ENCODE results near the gene UBE2I. TPM values are rescaled to one million over a fixed set of nuclear protein-coding genes. Genes with fewer than 3 reads are reported as not detected.

The UBE2I gene
- total RNA-seq, 2 donors from 2014 or later, result 58.2 to 110 TPM

GRCh38 chr16:1322407-1322806 lies 13.0 kb downstream of the UBE2I start:
- H3K4me3 ChIP-seq, result no peak overlapping the region
- H3K27ac ChIP-seq, result no peak overlapping the region
- no peaks in the 10 kb centered on the region for H3K27me3 ChIP-seq (replicated peaks; ENCODE audit: insufficient read depth)
- intact Hi-C loops (cut with DNase I), result no loop called here
- WGBS, result 100% methylated on average over 8 of the region's 8 CpGs
- no peaks in the 10 kb centered on the region for H3K4me1 ChIP-seq (replicated peaks)
- H3K9me3 ChIP-seq, result no peaks in the 10 kb centered on the region
- DNase-seq (ENCODE audit: low spot score), result no peak
- peaks cover 24 to 33% of the 10 kb centered on the region in 2 donors for H3K36me3 ChIP-seq
- no peak for TF ChIP-seq POLR2AphosphoS5 (IDR thresholded peaks at IDR 0.05)
- no peak for TF ChIP-seq POLR2A (IDR thresholded peaks at IDR 0.05)
- TF ChIP-seq CTCF (IDR thresholded peaks at IDR 0.05), result no peak

- Histone ChIP-seq H3K9me3 (no peaks in the 10 kb centered on the region), H3K36me3 (peaks cover 22 to 23% of the 10 kb centered on the region in 2 donors), H3K27me3 (replicated peaks; ENCODE audit: insufficient read depth) (no peaks in the 10 kb centered on the region), H3K27ac (peak overlapping the region; percentile 33 to 67), H3K4me3 (no peak overlapping the region), H3K4me1 (replicated peaks) (no peaks in the 10 kb centered on the region)
- TF ChIP-seq CTCF (IDR thresholded peaks at IDR 0.05) (no peak), POLR2A (IDR thresholded peaks at IDR 0.05) (no peak), POLR2AphosphoS5 (IDR thresholded peaks at IDR 0.05) (peak; percentile 50)
- intact Hi-C loops (cut with DNase I), result no loop called here
- peak; percentile 35 for DNase-seq (ENCODE audit: low spot score)
- WGBS, result 64% methylated on average over 35 of the region's 35 CpGs
Observed at GRCh38 chr16:1323296-1324239, 14.1 kb downstream of the UBE2I start.

GRCh38 chr16:1324286-1324826 lies 14.9 kb downstream of the UBE2I start:
- intact Hi-C loops (cut with DNase I), result no loop called here
- Histone ChIP-seq H3K9me3 (no peaks in the 10 kb centered on the region), H3K4me3 (no peak overlapping the region), H3K27me3 (replicated peaks; ENCODE audit: insufficient read depth) (no peaks in the 10 kb centered on the region), H3K36me3 (peaks cover 15 to 17% of the 10 kb centered on the region in 2 donors), H3K4me1 (replicated peaks) (no peaks in the 10 kb centered on the region), H3K27ac (no peak overlapping the region)
- no peak for DNase-seq (ENCODE audit: low spot score)
- WGBS, result 83% methylated on average over 22 of the region's 22 CpGs
- TF ChIP-seq POLR2A (IDR thresholded peaks at IDR 0.05) (no peak), POLR2AphosphoS5 (IDR thresholded peaks at IDR 0.05) (no peak), CTCF (IDR thresholded peaks at IDR 0.05) (no peak)

GRCh38 chr16:1325261-1325660 lies 15.8 kb downstream of the UBE2I start:
- Histone ChIP-seq H3K9me3 (no peaks in the 10 kb centered on the region), H3K4me1 (replicated peaks) (no peaks in the 10 kb centered on the region), H3K4me3 (no peak overlapping the region), H3K27me3 (replicated peaks; ENCODE audit: insufficient read depth) (no peaks in the 10 kb centered on the region), H3K27ac (no peak overlapping the region), H3K36me3 (peaks cover 6 to 11% of the 10 kb centered on the region in 2 donors)
- intact Hi-C loops (cut with DNase I), result no loop called here
- 88% methylated on average over 15 of the region's 15 CpGs for WGBS
- no peak for TF ChIP-seq POLR2A (IDR thresholded peaks at IDR 0.05)
- no peak for DNase-seq (ENCODE audit: low spot score)

GRCh38 chr16:1325673-1326371 lies 16.4 kb downstream of the UBE2I start:
- DNase-seq (ENCODE audit: low spot score), result no peak

More at GRCh38 chr16:1325673-1326371, 16.4 kb downstream of the UBE2I start:
- no peak overlapping the region for H3K4me3 ChIP-seq
- H3K9me3 ChIP-seq, result no peaks in the 10 kb centered on the region
- WGBS, result 73% methylated on average over 17 of the region's 20 CpGs
- no peaks in the 10 kb centered on the region for H3K27me3 ChIP-seq (replicated peaks; ENCODE audit: insufficient read depth)
- H3K36me3 ChIP-seq, result peaks cover 3 to 5% of the 10 kb centered on the region in 2 donors
- no peaks in the 10 kb centered on the region for H3K4me1 ChIP-seq (replicated peaks)
- TF ChIP-seq POLR2A (IDR thresholded peaks at IDR 0.05), result no peak
- intact Hi-C loops (cut with DNase I), result no loop called here
- H3K27ac ChIP-seq, result no peak overlapping the region

Measured in prostate gland (tissue), 2 donors.